ENCODE results near the gene DISP2. TPM values are rescaled to one million over a fixed set of nuclear protein-coding genes. Genes with fewer than 3 reads are reported as not detected.
A peak's percentile ranks its signal among the peaks of the same experiment; 100 is the strongest.

Gene DISP2
- total and polyA plus RNA-seq, 2 donors from 2014 or later = 0.04 to 0.69 TPM

- Histone ChIP-seq H3K9me3 (ENCODE audit: control insufficient read depth in 2 of 3, insufficient read depth in 1 of 3, low read length in 3 of 3) (no peaks in the 10 kb centered on the region), H3K9ac (ENCODE audit: low read length in 3 of 3) (no peak overlapping the region), H3K4me3 (ENCODE audit: low read length in 3 of 3) (no peak overlapping the region), H3K27ac (ENCODE audit: low read depth in 2 of 2, low read length in 2 of 2) (no peak overlapping the region), H3K4me1 (ENCODE audit: control insufficient read depth in 2 of 3, insufficient read depth in 2 of 3, low read depth in 1 of 3, low read length in 3 of 3) (peaks cover 0 to 13% (median 12%) of the 10 kb centered on the region in 3 donors), H3K27me3 (ENCODE audit: control insufficient read depth, insufficient read depth, low read length) (no peaks in the 10 kb centered on the region), H3K36me3 (ENCODE audit: control insufficient read depth in 2 of 3, insufficient read depth in 3 of 3, low read length in 3 of 3) (no peaks in the 10 kb centered on the region)
- DNase-seq = no peak
- no peak for TF ChIP-seq CTCF (IDR thresholded peaks at IDR 0.05; ENCODE audit: borderline replicate concordance, extremely low read depth, insufficient read depth)
- FAIRE-seq = no peak
- intact Hi-C loops (cut with DNase I) = loop anchor here (10.0 kb wide), 1 partner anchor 150 kb away; no protein-coding TSS in a partner anchor
Measured at GRCh38 chr15:40424483-40425115, 66.6 kb downstream of the DISP2 start.

- Histone ChIP-seq H3K9ac (ENCODE audit: low read length in 3 of 3) (no peak overlapping the region), H3K27ac (ENCODE audit: low read depth in 2 of 2, low read length in 2 of 2) (no peak overlapping the region), H3K4me1 (ENCODE audit: control insufficient read depth in 2 of 3, insufficient read depth in 2 of 3, low read depth in 1 of 3, low read length in 3 of 3) (peaks cover 0 to 6% (median 6%) of the 10 kb centered on the region in 3 donors), H3K4me3 (ENCODE audit: low read length in 3 of 3) (no peak overlapping the region), H3K36me3 (ENCODE audit: control insufficient read depth in 2 of 3, insufficient read depth in 3 of 3, low read length in 3 of 3) (no peaks in the 10 kb centered on the region), H3K9me3 (ENCODE audit: control insufficient read depth in 2 of 3, insufficient read depth in 1 of 3, low read length in 3 of 3) (no peaks in the 10 kb centered on the region), H3K27me3 (ENCODE audit: control insufficient read depth, insufficient read depth, low read length) (no peaks in the 10 kb centered on the region)
- FAIRE-seq (no peak), DNase-seq (peak in 1 of 5 donors; percentile 13)
- intact Hi-C loops (cut with DNase I) = loop anchor here (10.0 kb wide), 1 partner anchor 151 kb away; no protein-coding TSS in a partner anchor
- no peak for TF ChIP-seq CTCF (IDR thresholded peaks at IDR 0.05; ENCODE audit: borderline replicate concordance, extremely low read depth, insufficient read depth)
Measured at GRCh38 chr15:40425681-40426080, 67.7 kb downstream of the DISP2 start.

GRCh38 chr15:40427188-40427587 is 69.2 kb downstream of the DISP2 start:
- H3K27me3 ChIP-seq (ENCODE audit: control insufficient read depth, insufficient read depth, low read length) = no peaks in the 10 kb centered on the region
- H3K9ac ChIP-seq (ENCODE audit: low read length in 3 of 3) = no peak overlapping the region
- no peak overlapping the region for H3K27ac ChIP-seq (ENCODE audit: low read depth in 2 of 2, low read length in 2 of 2)
- DNase-seq = no peak
- FAIRE-seq = no peak
- intact Hi-C loops (cut with DNase I) = loop anchor here (10.0 kb wide), 1 partner anchor 152 kb away; no protein-coding TSS in a partner anchor
- no peak for TF ChIP-seq CTCF (IDR thresholded peaks at IDR 0.05; ENCODE audit: borderline replicate concordance, extremely low read depth, insufficient read depth)
- H3K9me3 ChIP-seq (ENCODE audit: control insufficient read depth in 2 of 3, insufficient read depth in 1 of 3, low read length in 3 of 3) = no peaks in the 10 kb centered on the region
- no peaks in the 10 kb centered on the region for H3K36me3 ChIP-seq (ENCODE audit: control insufficient read depth in 2 of 3, insufficient read depth in 3 of 3, low read length in 3 of 3)
- H3K4me3 ChIP-seq (ENCODE audit: low read length in 3 of 3) = no peak overlapping the region
- no peaks in the 10 kb centered on the region for H3K4me1 ChIP-seq (ENCODE audit: control insufficient read depth in 2 of 3, insufficient read depth in 2 of 3, low read depth in 1 of 3, low read length in 3 of 3)
